SK-N-SH (cell line): ENCODE data around the gene PKN1. TPM values are rescaled to one million over a fixed set of nuclear protein-coding genes. Genes with fewer than 3 reads are reported as not detected.

Source experiments
- CTCF ChIA-PET: fragments of 300-600, 350-600 bp; formaldehyde crosslinking; extraction: SDS; loops from one replicate; lab custom pipeline; 2021; lab: Yijun Ruan, JAX
- POLR2A ChIA-PET: fragments of 350-600 bp; sonication (Branson Sonifier 250); formaldehyde crosslinking; extraction: SDS; loops from one replicate; lab custom pipeline; 2020; ENCODE audit warnings: antibody characterized with exemption, inconsistent platforms; lab: Yijun Ruan, JAX
- DNase-seq: peaks from one replicate; pipeline ENCODE4 v3.0.0; 2012
- H2AFZ ChIP-seq: fragments of 200-600 bp; sonication (generic); 2 replicates; pipeline ENCODE4 v1.8.1; 2016; ENCODE audit warnings: antibody characterized with exemption, mild to moderate bottlenecking, low read depth
- H3F3A ChIP-seq: fragments of 200-600 bp; sonication (generic); replicated peaks from 2 replicates; pipeline ENCODE3; 2016; ENCODE audit warnings: antibody characterized with exemption, mild to moderate bottlenecking; ENCODE audit not compliant: insufficient read depth
- H3K27ac ChIP-seq, 2 experiments: fragments of 200-500 bp in 1 of 2; fragments of 200-600 bp in 1 of 2; sonication (Bioruptor generic) in 1 of 2; sonication (generic), shearing (Covaris generic) in 1 of 2; 2 replicates each; pipeline versions ENCODE4 v1.5.1 to v1.6.1; 2014 to 2016; ENCODE audit warnings: low read depth in 2 of 2, inconsistent platforms in 1 of 2, low read length in 1 of 2, mild to moderate bottlenecking in 1 of 2, mixed read lengths in 1 of 2
- H3K27me3 ChIP-seq: fragments of 200-600 bp; sonication (generic), shearing (Covaris generic); 2 replicates; pipeline ENCODE4 v1.6.1; 2016; ENCODE audit warnings: mixed run types; ENCODE audit not compliant: insufficient read depth
- H3K36me3 ChIP-seq, 2 experiments: fragments of 200-500 bp in 1 of 2; fragments of 200-600 bp in 1 of 2; sonication (Bioruptor generic) in 1 of 2; sonication (generic) in 1 of 2; replicated peaks in 1 of 2; 2 replicates each; pipeline versions ENCODE3 to v1.5.1; 2014 to 2016; ENCODE audit warnings: low read length in 1 of 2, mild to moderate bottlenecking in 1 of 2; ENCODE audit not compliant: insufficient read depth in 2 of 2, control insufficient read depth in 1 of 2
- H3K4me1 ChIP-seq, 2 experiments: fragments of 200-500 bp in 1 of 2; fragments of 200-600 bp in 1 of 2; sonication (Bioruptor generic) in 1 of 2; sonication (generic), shearing (Covaris generic) in 1 of 2; 2 replicates each; pipeline versions ENCODE4 v1.5.1 to v1.6.1; 2014 to 2016; ENCODE audit warnings: low read depth in 1 of 2, low read length in 1 of 2, mixed run types in 1 of 2; ENCODE audit not compliant: insufficient read depth in 2 of 2, control insufficient read depth in 1 of 2
- H3K4me2 ChIP-seq: fragments of 200-600 bp; sonication (generic), shearing (Covaris generic); 2 replicates; pipeline ENCODE4 v1.6.1; 2017; ENCODE audit warnings: mixed run types
- H3K4me3 ChIP-seq, 2 experiments: fragments of 200-500 bp in 1 of 2; fragments of 200-600 bp in 1 of 2; sonication (Bioruptor generic) in 1 of 2; sonication (generic), shearing (Covaris generic) in 1 of 2; 2 replicates each; pipeline versions ENCODE4 v1.5.1 to v1.8.1; 2014 to 2016; ENCODE audit warnings: low read depth in 2 of 2, inconsistent platforms in 1 of 2, low read length in 1 of 2, mild to moderate bottlenecking in 1 of 2, mixed read lengths in 1 of 2, moderate library complexity in 1 of 2
- H3K79me2 ChIP-seq: fragments of 200-600 bp; sonication (generic); 2 replicates; pipeline ENCODE4 v1.8.1; 2017; ENCODE audit warnings: mild to moderate bottlenecking; ENCODE audit not compliant: insufficient read depth
- H3K9ac ChIP-seq: fragments of 200-600 bp; sonication (generic); 2 replicates; pipeline ENCODE4 v1.6.1; 2017; ENCODE audit warnings: mixed run types
- H3K9me2 ChIP-seq: fragments of 200-600 bp; sonication (generic); 2 replicates; pipeline ENCODE4 v1.6.1; 2017; ENCODE audit warnings: mixed run types
- H3K9me3 ChIP-seq: fragments of 200-600 bp; sonication (generic); 2 replicates; pipeline ENCODE4 v1.6.1; 2017; ENCODE audit warnings: mixed run types, mild to moderate bottlenecking, moderate library complexity
- H4K20me1 ChIP-seq: fragments of 200-600 bp; sonication (generic); 2 replicates; pipeline ENCODE4 v1.6.1; 2017; ENCODE audit warnings: mild to moderate bottlenecking, mixed run types; ENCODE audit not compliant: insufficient read depth
- CHD2 ChIP-seq: fragments of 150-350 bp; IDR thresholded peaks from 2 replicates; pipeline ENCODE4 v1.6.1; 2018; ENCODE audit warnings: low read length; ENCODE audit not compliant: partially characterized antibody
- EP300 ChIP-seq, 2 experiments: IDR thresholded peaks; 2 replicates each; pipeline versions ENCODE4 v1.4.0 to v1.6.1; 2012; ENCODE audit warnings: borderline replicate concordance in 1 of 2, low read depth in 1 of 2, low read length in 1 of 2
- GABPA ChIP-seq: IDR thresholded peaks from 2 replicates; pipeline ENCODE4 v1.4.0; 2012; ENCODE audit warnings: low read depth, mild to moderate bottlenecking
- GATA2 ChIP-seq: sonication (generic); formaldehyde crosslinking; IDR thresholded peaks from 2 replicates; pipeline ENCODE4 v1.5.0; 2020; ENCODE audit warnings: mild to moderate bottlenecking, missing genetic modification reagents
- JUND ChIP-seq: IDR thresholded peaks from 2 replicates; pipeline ENCODE4 v1.4.0; 2012
- MXI1 ChIP-seq: IDR thresholded peaks from 2 replicates; pipeline ENCODE4 v1.6.1; 2012; ENCODE audit warnings: mild to moderate bottlenecking, low read depth, low read length, improper control_type of control experiment
- NFIC ChIP-seq: IDR thresholded peaks from 2 replicates; pipeline ENCODE4 v1.4.0; 2012; ENCODE audit warnings: borderline replicate concordance
- RAD21 ChIP-seq: IDR thresholded peaks from 2 replicates; pipeline ENCODE4 v1.6.1; 2012; ENCODE audit warnings: mild to moderate bottlenecking, low read length
- RFX5 ChIP-seq: IDR thresholded peaks from 2 replicates; pipeline ENCODE4 v1.6.1; 2012; ENCODE audit warnings: mild to moderate bottlenecking, improper control_type of control experiment, low read length
- SMC3 ChIP-seq: IDR thresholded peaks from 2 replicates; pipeline ENCODE4 v1.6.1; 2012; ENCODE audit warnings: low read depth, low read length, improper control_type of control experiment
- TCF12 ChIP-seq: IDR thresholded peaks from 2 replicates; pipeline ENCODE4 v1.4.0; 2012
- WGBS: methylation state at CpG from one replicate; pipeline ENCODE4 v1.1.6; 2017; ENCODE audit warnings: low lambda C conversion rate; 5-methylcytosine and 5-hydroxymethylcytosine counted together
- polyA plus RNA-seq, 3 experiments: library from polyadenylated mRNA; depleted of rRNA; stranded (reverse); fragments of >200 nt; gene quantifications; 2 replicates each; pipeline ENCODE4 v1.2.3, GENCODE V29; 2012
- TF ChIP-seq, protein P1 (sequence below): fragments of 200-600 bp; sonication (generic); IDR thresholded peaks from 2 replicates; pipeline ENCODE4 v1.6.1; 2017; ENCODE audit warnings: antibody characterized with exemption, mild to moderate bottlenecking, moderate library complexity
- TF ChIP-seq, protein P2 (sequence below): IDR thresholded peaks from 2 replicates; pipeline ENCODE4 v1.4.0; 2012; ENCODE audit warnings: low read depth
- TF ChIP-seq, protein P3 (sequence below): IDR thresholded peaks from 2 replicates; pipeline ENCODE4 v1.4.0; 2012; ENCODE audit warnings: low read depth, borderline replicate concordance
- TF ChIP-seq, protein P4 (sequence below): fragments of 150-350 bp; IDR thresholded peaks from 2 replicates; pipeline ENCODE4 v1.6.1; 2016; ENCODE audit warnings: mild to moderate bottlenecking, low read depth, low read length

The PKN1 gene
- polyA plus RNA-seq, 1 of the 3 experiments (the other 2 are of a cell fraction), result 99.6 TPM

DNA sequence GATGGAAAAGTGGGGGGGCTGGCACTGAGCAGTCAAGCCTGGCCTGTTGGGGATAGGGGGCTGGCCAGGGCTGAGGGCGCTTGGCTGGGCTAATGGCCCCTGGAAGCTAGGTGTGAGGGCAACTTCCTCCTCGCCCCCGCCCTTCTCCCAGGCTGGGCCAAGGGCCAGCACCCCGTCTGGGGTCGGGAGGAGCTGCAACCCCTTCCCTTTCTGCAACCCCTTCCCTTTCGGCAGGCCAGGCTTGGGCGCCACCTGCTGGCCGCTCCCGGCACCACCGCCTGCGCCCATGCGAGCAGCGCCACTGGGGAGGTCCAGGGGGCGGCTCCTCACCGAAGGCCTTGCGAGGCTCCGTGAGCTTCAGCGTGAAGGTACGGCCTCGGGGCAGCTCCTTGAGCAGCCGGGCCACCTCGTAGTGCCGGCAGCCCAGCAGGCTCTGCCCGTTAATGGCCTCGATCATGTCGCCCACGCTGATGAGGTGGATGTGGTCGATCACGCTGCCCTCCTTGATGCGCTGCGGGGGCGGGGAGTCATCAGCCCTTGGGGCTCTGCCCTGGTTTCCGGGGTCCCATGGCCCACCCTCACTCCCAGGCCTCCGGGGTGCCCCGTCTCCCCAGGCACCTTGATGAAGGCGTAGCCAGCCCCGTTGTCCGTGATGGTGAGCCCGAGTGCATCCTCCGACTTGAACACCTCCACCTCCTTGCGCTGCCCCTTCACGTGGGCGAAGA is 47.0 kb downstream of the PKN1 start:
- Histone ChIP-seq H4K20me1 (no peaks in the 10 kb centered on the region), H3K79me2 (peaks cover 10% of the 10 kb centered on the region; the same call in 1 of the 2 replicates), H3K9ac (no peak overlapping the region), H3K4me1 (peaks cover 18 to 26% of the 10 kb centered on the region in 2 experiments; a peak in 3 of 4 replicates), H3K4me3 (peak overlapping the region in 1 of 2 experiments; percentile 50; a peak in 1 of 4 replicates), H3K9me3 (no peaks in the 10 kb centered on the region)
- 75% methylated on average over 18 of the region's 43 CpGs for WGBS
- ChIA-PET CTCF (interaction anchor here (0.6 to 4.8 kb wide), 51 partner anchors 8 to 411 kb away, joined by 3 to 45 read pairs (median 4); partner anchors contain the start of genes ASF1B, DNAJB1 and GIPC1), POLR2A (no interaction called here)
- peak; percentile 95 for DNase-seq
- TF ChIP-seq, protein P1, sequence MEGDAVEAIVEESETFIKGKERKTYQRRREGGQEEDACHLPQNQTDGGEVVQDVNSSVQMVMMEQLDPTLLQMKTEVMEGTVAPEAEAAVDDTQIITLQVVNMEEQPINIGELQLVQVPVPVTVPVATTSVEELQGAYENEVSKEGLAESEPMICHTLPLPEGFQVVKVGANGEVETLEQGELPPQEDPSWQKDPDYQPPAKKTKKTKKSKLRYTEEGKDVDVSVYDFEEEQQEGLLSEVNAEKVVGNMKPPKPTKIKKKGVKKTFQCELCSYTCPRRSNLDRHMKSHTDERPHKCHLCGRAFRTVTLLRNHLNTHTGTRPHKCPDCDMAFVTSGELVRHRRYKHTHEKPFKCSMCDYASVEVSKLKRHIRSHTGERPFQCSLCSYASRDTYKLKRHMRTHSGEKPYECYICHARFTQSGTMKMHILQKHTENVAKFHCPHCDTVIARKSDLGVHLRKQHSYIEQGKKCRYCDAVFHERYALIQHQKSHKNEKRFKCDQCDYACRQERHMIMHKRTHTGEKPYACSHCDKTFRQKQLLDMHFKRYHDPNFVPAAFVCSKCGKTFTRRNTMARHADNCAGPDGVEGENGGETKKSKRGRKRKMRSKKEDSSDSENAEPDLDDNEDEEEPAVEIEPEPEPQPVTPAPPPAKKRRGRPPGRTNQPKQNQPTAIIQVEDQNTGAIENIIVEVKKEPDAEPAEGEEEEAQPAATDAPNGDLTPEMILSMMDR, result peak; percentile 89
- TF ChIP-seq RAD21, result peak; percentile 54
- peak; percentile 56 for TF ChIP-seq SMC3
- no peak for TF ChIP-seq MXI1
- TF ChIP-seq, protein P2, sequence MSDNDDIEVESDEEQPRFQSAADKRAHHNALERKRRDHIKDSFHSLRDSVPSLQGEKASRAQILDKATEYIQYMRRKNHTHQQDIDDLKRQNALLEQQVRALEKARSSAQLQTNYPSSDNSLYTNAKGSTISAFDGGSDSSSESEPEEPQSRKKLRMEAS, result no peak
- TF ChIP-seq, protein P3, sequence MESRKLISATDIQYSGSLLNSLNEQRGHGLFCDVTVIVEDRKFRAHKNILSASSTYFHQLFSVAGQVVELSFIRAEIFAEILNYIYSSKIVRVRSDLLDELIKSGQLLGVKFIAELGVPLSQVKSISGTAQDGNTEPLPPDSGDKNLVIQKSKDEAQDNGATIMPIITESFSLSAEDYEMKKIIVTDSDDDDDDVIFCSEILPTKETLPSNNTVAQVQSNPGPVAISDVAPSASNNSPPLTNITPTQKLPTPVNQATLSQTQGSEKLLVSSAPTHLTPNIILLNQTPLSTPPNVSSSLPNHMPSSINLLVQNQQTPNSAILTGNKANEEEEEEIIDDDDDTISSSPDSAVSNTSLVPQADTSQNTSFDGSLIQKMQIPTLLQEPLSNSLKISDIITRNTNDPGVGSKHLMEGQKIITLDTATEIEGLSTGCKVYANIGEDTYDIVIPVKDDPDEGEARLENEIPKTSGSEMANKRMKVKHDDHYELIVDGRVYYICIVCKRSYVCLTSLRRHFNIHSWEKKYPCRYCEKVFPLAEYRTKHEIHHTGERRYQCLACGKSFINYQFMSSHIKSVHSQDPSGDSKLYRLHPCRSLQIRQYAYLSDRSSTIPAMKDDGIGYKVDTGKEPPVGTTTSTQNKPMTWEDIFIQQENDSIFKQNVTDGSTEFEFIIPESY, result no peak
- TF ChIP-seq NFIC, result no peak
- no peak for TF ChIP-seq TCF12
- no peak for TF ChIP-seq GABPA
- no peak for TF ChIP-seq RFX5
- TF ChIP-seq, protein P4, sequence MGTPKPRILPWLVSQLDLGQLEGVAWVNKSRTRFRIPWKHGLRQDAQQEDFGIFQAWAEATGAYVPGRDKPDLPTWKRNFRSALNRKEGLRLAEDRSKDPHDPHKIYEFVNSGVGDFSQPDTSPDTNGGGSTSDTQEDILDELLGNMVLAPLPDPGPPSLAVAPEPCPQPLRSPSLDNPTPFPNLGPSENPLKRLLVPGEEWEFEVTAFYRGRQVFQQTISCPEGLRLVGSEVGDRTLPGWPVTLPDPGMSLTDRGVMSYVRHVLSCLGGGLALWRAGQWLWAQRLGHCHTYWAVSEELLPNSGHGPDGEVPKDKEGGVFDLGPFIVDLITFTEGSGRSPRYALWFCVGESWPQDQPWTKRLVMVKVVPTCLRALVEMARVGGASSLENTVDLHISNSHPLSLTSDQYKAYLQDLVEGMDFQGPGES, result no peak
- TF ChIP-seq CHD2, result no peak
- TF ChIP-seq GATA2 (CRISPR knock-in tag), result no peak
- no peak for TF ChIP-seq JUND
- no peak for TF ChIP-seq EP300 (IDR thresholded peaks at IDR 0.05; ENCODE audit: borderline replicate concordance in 1 of 2, low read depth in 1 of 2, low read length in 1 of 2)
- TF ChIP-seq, all 33 proteins: peak for 3
- Histone ChIP-seq H3K27me3 (no peaks in the 10 kb centered on the region), H3K4me2 (no peak overlapping the region), H3K9me2 (no peaks in the 10 kb centered on the region), H2AFZ (no peak overlapping the region), H3K36me3 (peaks cover 0 to 10% of the 10 kb centered on the region in 2 experiments), H3K27ac (peak overlapping the region in 1 of 2 experiments; percentile 22; a peak in 1 of 4 replicates), H3F3A (peaks cover 11% of the 10 kb centered on the region)
